Measurements from ENCODE around the gene CENPB.

Gene CENPB

GRCh38 chr20:3777716-3778629, 8.6 kb downstream of the CENPB start:
- H3K4me3 ChIP-seq (ENCODE audit: low read length in 2 of 2) = peak overlapping the region; percentile 67 to 76
- no peaks in the 10 kb centered on the region for H3K36me3 ChIP-seq (ENCODE audit: control insufficient read depth in 2 of 2, insufficient read depth in 2 of 2, low read length in 2 of 2)
- peak overlapping the region; percentile 63 to 68 for H3K9ac ChIP-seq (ENCODE audit: low read length in 2 of 2)
- H3K4me1 ChIP-seq (ENCODE audit: control insufficient read depth, insufficient read depth, low read length) = peaks cover 21% of the 10 kb centered on the region
- H3K9me3 ChIP-seq (ENCODE audit: control insufficient read depth in 2 of 2, low read length in 2 of 2) = no peaks in the 10 kb centered on the region
- H3K27me3 ChIP-seq (ENCODE audit: control insufficient read depth in 1 of 2, insufficient read depth in 2 of 2, low read length in 2 of 2) = no peaks in the 10 kb centered on the region
- H3K27ac ChIP-seq (ENCODE audit: low read length) = no peak overlapping the region

- peak overlapping the region; percentile 67 to 76 for H3K4me3 ChIP-seq (ENCODE audit: low read length in 2 of 2)
- no peaks in the 10 kb centered on the region for H3K36me3 ChIP-seq (ENCODE audit: control insufficient read depth in 2 of 2, insufficient read depth in 2 of 2, low read length in 2 of 2)
- H3K9ac ChIP-seq (ENCODE audit: low read length in 2 of 2) = peak overlapping the region; percentile 63 to 68
- no peaks in the 10 kb centered on the region for H3K27me3 ChIP-seq (ENCODE audit: control insufficient read depth in 1 of 2, insufficient read depth in 2 of 2, low read length in 2 of 2)
- H3K4me1 ChIP-seq (ENCODE audit: control insufficient read depth, insufficient read depth, low read length) = peaks cover 21% of the 10 kb centered on the region
- no peak overlapping the region for H3K27ac ChIP-seq (ENCODE audit: low read length)
- no peaks in the 10 kb centered on the region for H3K9me3 ChIP-seq (ENCODE audit: control insufficient read depth in 2 of 2, low read length in 2 of 2)
These were observed 9.2 kb downstream of the CENPB start for GRCh38 chr20:3777381-3777715.

GRCh38 chr20:3775457-3776108, 11.0 kb downstream of the CENPB start:
- H3K4me3 ChIP-seq (ENCODE audit: low read length in 2 of 2) = no peak overlapping the region
- H3K27me3 ChIP-seq (ENCODE audit: control insufficient read depth in 1 of 2, insufficient read depth in 2 of 2, low read length in 2 of 2) = no peaks in the 10 kb centered on the region
- peaks cover 17% of the 10 kb centered on the region for H3K4me1 ChIP-seq (ENCODE audit: control insufficient read depth, insufficient read depth, low read length)
- no peaks in the 10 kb centered on the region for H3K9me3 ChIP-seq (ENCODE audit: control insufficient read depth in 2 of 2, low read length in 2 of 2)
- H3K9ac ChIP-seq (ENCODE audit: low read length in 2 of 2) = no peak overlapping the region
- no peaks in the 10 kb centered on the region for H3K36me3 ChIP-seq (ENCODE audit: control insufficient read depth in 2 of 2, insufficient read depth in 2 of 2, low read length in 2 of 2)
- no peak overlapping the region for H3K27ac ChIP-seq (ENCODE audit: low read length)

GRCh38 chr20:3771552-3772058, 14.9 kb downstream of the CENPB start:
- H3K9ac ChIP-seq (ENCODE audit: low read length in 2 of 2) = no peak overlapping the region
- no peaks in the 10 kb centered on the region for H3K9me3 ChIP-seq (ENCODE audit: control insufficient read depth in 2 of 2, low read length in 2 of 2)
- H3K27me3 ChIP-seq (ENCODE audit: control insufficient read depth in 1 of 2, insufficient read depth in 2 of 2, low read length in 2 of 2) = no peaks in the 10 kb centered on the region
- no peaks in the 10 kb centered on the region for H3K36me3 ChIP-seq (ENCODE audit: control insufficient read depth in 2 of 2, insufficient read depth in 2 of 2, low read length in 2 of 2)
- H3K27ac ChIP-seq (ENCODE audit: low read length) = no peak overlapping the region
- H3K4me3 ChIP-seq (ENCODE audit: low read length in 2 of 2) = no peak overlapping the region
- H3K4me1 ChIP-seq (ENCODE audit: control insufficient read depth, insufficient read depth, low read length) = peaks cover 23% of the 10 kb centered on the region

- H3K27me3 ChIP-seq (ENCODE audit: control insufficient read depth in 1 of 2, insufficient read depth in 2 of 2, low read length in 2 of 2) = no peaks in the 10 kb centered on the region
- H3K9ac ChIP-seq (ENCODE audit: low read length in 2 of 2) = peak overlapping the region; percentile 72 to 93
- H3K27ac ChIP-seq (ENCODE audit: low read length) = peak overlapping the region; percentile 97
- peak overlapping the region; percentile 60 to 91 for H3K4me3 ChIP-seq (ENCODE audit: low read length in 2 of 2)
- no peaks in the 10 kb centered on the region for H3K36me3 ChIP-seq (ENCODE audit: control insufficient read depth in 2 of 2, insufficient read depth in 2 of 2, low read length in 2 of 2)
- peaks cover 53% of the 10 kb centered on the region for H3K4me1 ChIP-seq (ENCODE audit: control insufficient read depth, insufficient read depth, low read length)
- no peaks in the 10 kb centered on the region for H3K9me3 ChIP-seq (ENCODE audit: control insufficient read depth in 2 of 2, low read length in 2 of 2)
These were observed 18.0 kb downstream of the CENPB start for GRCh38 chr20:3768342-3769130.

GRCh38 chr20:3767427-3768341, 18.9 kb downstream of the CENPB start, which contains the start of gene ADISSP:
Gene ADISSP, minus strand, starts transcription at chr20:3767753. Its CDS starts 7,653 bp downstream, at chr20:3760100.
- H3K9me3 ChIP-seq (ENCODE audit: control insufficient read depth in 2 of 2, low read length in 2 of 2) = no peaks in the 10 kb centered on the region
- H3K27me3 ChIP-seq (ENCODE audit: control insufficient read depth in 1 of 2, insufficient read depth in 2 of 2, low read length in 2 of 2) = no peaks in the 10 kb centered on the region
- peak within 1 kb of the TSS; percentile 97 for H3K27ac ChIP-seq (ENCODE audit: low read length)
- peak within 1 kb of the TSS; percentile 72 to 93 for H3K9ac ChIP-seq (ENCODE audit: low read length in 2 of 2)
- H3K4me3 ChIP-seq (ENCODE audit: low read length in 2 of 2) = peak within 1 kb of the TSS; percentile 89 to 91
- H3K4me1 ChIP-seq (ENCODE audit: control insufficient read depth, insufficient read depth, low read length) = peaks cover 54% of the 10 kb centered on the region
- H3K36me3 ChIP-seq (ENCODE audit: control insufficient read depth in 2 of 2, insufficient read depth in 2 of 2, low read length in 2 of 2) = no peaks in the 10 kb centered on the region

GRCh38 chr20:3767110-3767426, 19.5 kb downstream of the CENPB start:
- peak overlapping the region; percentile 97 for H3K27ac ChIP-seq (ENCODE audit: low read length)
- H3K4me1 ChIP-seq (ENCODE audit: control insufficient read depth, insufficient read depth, low read length) = peaks cover 59% of the 10 kb centered on the region

GRCh38 chr20:3766422-3767109, 20.0 kb downstream of the CENPB start:
- Histone ChIP-seq H3K9ac (ENCODE audit: low read length in 2 of 2) (peak overlapping the region; percentile 71 to 76), H3K4me1 (ENCODE audit: control insufficient read depth, insufficient read depth, low read length) (peaks cover 64% of the 10 kb centered on the region), H3K9me3 (ENCODE audit: control insufficient read depth in 2 of 2, low read length in 2 of 2) (no peaks in the 10 kb centered on the region), H3K27ac (ENCODE audit: low read length) (peak overlapping the region; percentile 97), H3K36me3 (ENCODE audit: control insufficient read depth in 2 of 2, insufficient read depth in 2 of 2, low read length in 2 of 2) (no peaks in the 10 kb centered on the region), H3K4me3 (ENCODE audit: low read length in 2 of 2) (peak overlapping the region; percentile 89 to 91), H3K27me3 (ENCODE audit: control insufficient read depth in 1 of 2, insufficient read depth in 2 of 2, low read length in 2 of 2) (no peaks in the 10 kb centered on the region)

More at GRCh38 chr20:3767110-3767426, 19.5 kb downstream of the CENPB start:
- H3K9me3 ChIP-seq (ENCODE audit: control insufficient read depth in 2 of 2, low read length in 2 of 2) = no peaks in the 10 kb centered on the region
- H3K36me3 ChIP-seq (ENCODE audit: control insufficient read depth in 2 of 2, insufficient read depth in 2 of 2, low read length in 2 of 2) = no peaks in the 10 kb centered on the region
- H3K9ac ChIP-seq (ENCODE audit: low read length in 2 of 2) = peak overlapping the region; percentile 71 to 76
- H3K27me3 ChIP-seq (ENCODE audit: control insufficient read depth in 1 of 2, insufficient read depth in 2 of 2, low read length in 2 of 2) = no peaks in the 10 kb centered on the region
- H3K4me3 ChIP-seq (ENCODE audit: low read length in 2 of 2) = peak overlapping the region; percentile 89 to 91

GRCh38 chr20:3765171-3765882, 21.2 kb downstream of the CENPB start:
- Histone ChIP-seq H3K9me3 (ENCODE audit: control insufficient read depth in 2 of 2, low read length in 2 of 2) (no peaks in the 10 kb centered on the region), H3K27ac (ENCODE audit: low read length) (peak overlapping the region; percentile 97), H3K4me1 (ENCODE audit: control insufficient read depth, insufficient read depth, low read length) (peaks cover 76% of the 10 kb centered on the region), H3K27me3 (ENCODE audit: control insufficient read depth in 1 of 2, insufficient read depth in 2 of 2, low read length in 2 of 2) (no peaks in the 10 kb centered on the region), H3K9ac (ENCODE audit: low read length in 2 of 2) (peak overlapping the region in 1 of 2 donors; percentile 71), H3K36me3 (ENCODE audit: control insufficient read depth in 2 of 2, insufficient read depth in 2 of 2, low read length in 2 of 2) (no peaks in the 10 kb centered on the region), H3K4me3 (ENCODE audit: low read length in 2 of 2) (peak overlapping the region; percentile 89 to 91)

All from stomach smooth muscle (tissue), 2 donors.